Coronary artery (tissue), 2 donors: ENCODE results near the gene TNPO3.

ENCODE experiments used
- DNase-seq: peaks from one replicate; pipeline ENCODE4 v3.0.0-alpha.2; 2017; ENCODE audit warnings: low spot score
- H3K27ac ChIP-seq, 2 donors: fragments of 200-600 bp; sonication (generic); one replicate each; pipeline ENCODE4 v1.5.1; 2016 to 2019
- H3K4me3 ChIP-seq: fragments of 200-600 bp; sonication (generic); 2 replicates; pipeline ENCODE4 v1.5.1; 2016; ENCODE audit warnings: mild to moderate bottlenecking, moderate library complexity
- CTCF ChIP-seq: fragments of 200-600 bp; sonication (generic); IDR thresholded peaks from one replicate; pipeline ENCODE4 v1.5.1; 2019; ENCODE audit warnings: antibody characterized with exemption

The TNPO3 gene

GRCh38 chr7:129054438-129055293 is at the start of gene TNPO3:
Gene TNPO3 (minus strand): TSS chr7:129055111. CDS start chr7:129054770, 341 bp downstream.
- Histone ChIP-seq H3K4me3 (peak within 1 kb of the TSS; percentile 88), H3K27ac (peak within 1 kb of the TSS; percentile 87 to 92)
- peak; percentile 96 for DNase-seq
- no peak for TF ChIP-seq CTCF

GRCh38 chr7:129103561-129104324 is 48.8 kb upstream of the TNPO3 start:
- TF ChIP-seq CTCF = no peak
- no peak overlapping the region for H3K4me3 ChIP-seq
- no peak overlapping the region for H3K27ac ChIP-seq
- no peak for DNase-seq

GRCh38 chr7:129101746-129102145 is 46.8 kb upstream of the TNPO3 start:
- Histone ChIP-seq H3K4me3 (no peak overlapping the region), H3K27ac (no peak overlapping the region)
- no peak for DNase-seq
- TF ChIP-seq CTCF = no peak

GRCh38 chr7:129100827-129101166 is 45.9 kb upstream of the TNPO3 start:
- no peak overlapping the region for H3K4me3 ChIP-seq
- no peak for DNase-seq
- no peak overlapping the region for H3K27ac ChIP-seq
- no peak for TF ChIP-seq CTCF

GRCh38 chr7:129098409-129099084 is 43.6 kb upstream of the TNPO3 start:
- no peak overlapping the region for H3K27ac ChIP-seq
- no peak for TF ChIP-seq CTCF
- no peak for DNase-seq
- no peak overlapping the region for H3K4me3 ChIP-seq

GRCh38 chr7:129095258-129095657 is 40.3 kb upstream of the TNPO3 start:
- H3K27ac ChIP-seq = no peak overlapping the region
- TF ChIP-seq CTCF = no peak
- no peak for DNase-seq
- H3K4me3 ChIP-seq = no peak overlapping the region
